Activated T-helper 1 cell treated with anti-CD3 and anti-CD28 coated beads, Interleukin-12 subunit alpha, Interleukin-12 subunit beta, Interleukin-2, Interleukin-4 antibody, amounts not matched to agents 30 ng/mL and 10 ng/mL and 1 ng/mL, durations not matched to agents 14 hours and 24 hours and 36 hours (primary cell): Measurements from ENCODE around the gene OR2T6. TPM values are rescaled to one million over a fixed set of nuclear protein-coding genes. Genes with fewer than 3 reads are reported as not detected.
"Not testable (repeated sequence)": the region's sequence is repeated elsewhere in the genome, so short reads cannot be mapped to it uniquely, and the experiment has no call there.

ENCODE experiments used
- DNase-seq: peaks from one replicate; pipeline ENCODE4 v3.0.0; 2021; ENCODE audit warnings: low spot score
- H3K27ac Mint-ChIP-seq: one replicate; pipeline ENCODE4 v1.8.0; 2021; ENCODE audit warnings: mild to moderate bottlenecking, mixed read lengths
- H3K27me3 Mint-ChIP-seq: one replicate; pipeline ENCODE4 v1.8.0; 2022; ENCODE audit warnings: mild to moderate bottlenecking, moderate library complexity, mixed read lengths; ENCODE audit not compliant: insufficient read depth
- H3K36me3 Mint-ChIP-seq: one replicate; pipeline ENCODE4 v1.8.0; 2021; ENCODE audit warnings: low read depth, mixed read lengths
- H3K4me1 Mint-ChIP-seq: one replicate; pipeline ENCODE4 v1.8.0; 2021; ENCODE audit warnings: low read depth, mixed read lengths
- H3K4me3 Mint-ChIP-seq: one replicate; pipeline ENCODE4 v1.8.0; 2021; ENCODE audit warnings: mild to moderate bottlenecking, moderate library complexity, mixed read lengths
- H3K9me3 Mint-ChIP-seq: one replicate; pipeline ENCODE4 v1.8.0; 2021; ENCODE audit warnings: mixed read lengths
- intact Hi-C: fragments of 100-400 bp; cut with micrococcal nuclease; formaldehyde crosslinking; loops from one replicate; pipeline ENCODE4 v1.15.1; 2024
- total RNA-seq: library from RNA; stranded (reverse); gene quantifications from 2 replicates; pipeline ENCODE4 v1.2.3, GENCODE V29; 2022

Gene OR2T6
- total RNA-seq, 1 donor from 2014 or later = not detected

GRCh38 chr1:248439283-248439682 is 63.7 kb downstream of the OR2T6 start:
- H3K4me1 Mint-ChIP-seq, H3K9me3 Mint-ChIP-seq, intact Hi-C loops, H3K4me3 Mint-ChIP-seq, DNase-seq, H3K27me3 Mint-ChIP-seq, H3K27ac Mint-ChIP-seq, H3K36me3 Mint-ChIP-seq: not testable (repeated sequence)

Other genes with a start within 250 kb of the OR2T6 start
- gene OR2M5, start 230.6 kb upstream of the OR2T6 start, total RNA-seq = not detected in 2 replicates
- not detected in 2 replicates for gene OR2M2, start 200.9 kb upstream of the OR2T6 start, total RNA-seq
- not detected in 2 replicates for gene OR2M3, start 178.5 kb upstream of the OR2T6 start, total RNA-seq
- gene OR2M4, start 144.3 kb upstream of the OR2T6 start, total RNA-seq = not detected in 2 replicates
- gene OR2T33, start 97.8 kb upstream of the OR2T6 start, total RNA-seq = not detected in 2 replicates
- gene OR2T12, start 72.3 kb upstream of the OR2T6 start, total RNA-seq = not detected in 2 replicates
- not detected in 2 replicates for gene OR2M7, start 51.2 kb upstream of the OR2T6 start, total RNA-seq
- gene OR14C36, start 27.0 kb upstream of the OR2T6 start, total RNA-seq = not detected in 2 replicates
- not detected in 2 replicates for gene OR2T4, start 14.1 kb upstream of the OR2T6 start, total RNA-seq
- gene OR2T1, start 27.3 kb downstream of the OR2T6 start, total RNA-seq = not detected in 2 replicates
- gene OR2T2, start 69.9 kb downstream of the OR2T6 start, total RNA-seq = not detected in 2 replicates
- gene OR2T3, start 97.6 kb downstream of the OR2T6 start, total RNA-seq = not detected in 2 replicates
- not detected in 2 replicates for gene OR2T5, start 112.8 kb downstream of the OR2T6 start, total RNA-seq
- gene OR2G6, start 132.3 kb downstream of the OR2T6 start, total RNA-seq = not detected in 2 replicates
- gene OR2T29, start 187.0 kb downstream of the OR2T6 start, total RNA-seq = not detected in 2 replicates
- gene OR2T34, start 199.0 kb downstream of the OR2T6 start, total RNA-seq = not detected in 2 replicates
- not detected in 2 replicates for gene OR2T10, start 222.0 kb downstream of the OR2T6 start, total RNA-seq